Fibroblast of lung (primary cell): Measurements from ENCODE around the gene CHSY1. TPM values are rescaled to one million over a fixed set of nuclear protein-coding genes. Genes with fewer than 3 reads are reported as not detected.
"Not testable (repeated sequence)": the region's sequence is repeated elsewhere in the genome, so short reads cannot be mapped to it uniquely, and the experiment has no call there.

Source experiments
- DNase-seq, 2 donors: peaks; one replicate each; pipeline versions ENCODE4 v3.0.0 to v3.0.0-alpha.2; 2010; ENCODE audit warnings: low read depth in 2 of 2
- H2AFZ ChIP-seq: 2 replicates; pipeline ENCODE4 v1.5.1; 2012; ENCODE audit warnings: low read length, control low read depth, inconsistent platforms
- H3K27ac ChIP-seq: 2 replicates; pipeline ENCODE4 v1.5.1; 2011; ENCODE audit warnings: low read length, control low read depth; ENCODE audit not compliant: insufficient read depth
- H3K27me3 ChIP-seq: 2 replicates; pipeline ENCODE4 v1.5.1; 2011; ENCODE audit warnings: mild to moderate bottlenecking, low read length; ENCODE audit not compliant: control insufficient read depth, insufficient read depth
- H3K36me3 ChIP-seq: 2 replicates; pipeline ENCODE4 v1.5.1; 2011; ENCODE audit warnings: low read length; ENCODE audit not compliant: control insufficient read depth, insufficient read depth
- H3K4me1 ChIP-seq: 2 replicates; pipeline ENCODE4 v1.5.1; 2011; ENCODE audit warnings: low read length; ENCODE audit not compliant: control insufficient read depth, insufficient read depth; ENCODE audit errors: extremely low read depth
- H3K4me2 ChIP-seq: 2 replicates; pipeline ENCODE4 v1.5.1; 2011; ENCODE audit warnings: low read length, control low read depth; ENCODE audit not compliant: insufficient read depth; ENCODE audit errors: extremely low read depth
- H3K4me3 ChIP-seq, 4 experiments: fragments of 200-600 bp in 1 of 4; sonication (generic) in 1 of 4; replicated peaks in 1 of 4; 2 replicates each; pipeline ENCODE4 v1.5.1; 2011 to 2016; ENCODE audit warnings: low read length in 4 of 4, low read depth in 3 of 4, mild to moderate bottlenecking in 3 of 4, control low read depth in 2 of 4, inconsistent platforms in 1 of 4, mixed read lengths in 1 of 4; ENCODE audit not compliant: insufficient read depth in 1 of 4; ENCODE audit errors: control extremely low read depth in 1 of 4
- H3K79me2 ChIP-seq: 2 replicates; pipeline ENCODE4 v1.5.1; 2012; ENCODE audit warnings: mild to moderate bottlenecking, low read length, inconsistent platforms; ENCODE audit not compliant: control insufficient read depth, insufficient read depth
- H3K9ac ChIP-seq: 2 replicates; pipeline ENCODE4 v1.5.1; 2011; ENCODE audit warnings: mild to moderate bottlenecking, low read length, control low read depth; ENCODE audit not compliant: insufficient read depth
- H3K9me3 ChIP-seq: 2 replicates; pipeline ENCODE4 v1.5.1; 2012; ENCODE audit warnings: low read depth, low read length; ENCODE audit not compliant: control insufficient read depth, insufficient read depth
- H4K20me1 ChIP-seq: 2 replicates; pipeline ENCODE4 v1.5.1; 2011; ENCODE audit warnings: low read length; ENCODE audit not compliant: control insufficient read depth, insufficient read depth; ENCODE audit errors: extremely low read depth
- CTCF ChIP-seq, 2 donors: IDR thresholded peaks in 1 of 2; conservative IDR thresholded peaks in 1 of 2; 1 replicate in 1 of 2; 2 replicates in 1 of 2; pipeline ENCODE4 v1.5.1; 2011 to 2012; ENCODE audit warnings: low read length in 2 of 2, control low read depth in 1 of 2, inconsistent platforms in 1 of 2, low read depth in 1 of 2, mild to moderate bottlenecking in 1 of 2
- EZH2 ChIP-seq: IDR thresholded peaks from 2 replicates; pipeline ENCODE4 v1.5.1; 2012; ENCODE audit warnings: low read length, control low read depth, mild to moderate bottlenecking; ENCODE audit errors: missing control alignments
- polyA plus RNA-seq, 2 donors: library from polyadenylated mRNA; depleted of rRNA in 1 of 2; stranded (reverse) in 1 of 2; unstranded in 1 of 2; fragments of >200 nt; gene quantifications; 2 replicates each; pipeline ENCODE4 v1.2.1, GENCODE V29; 2011 to 2012; ENCODE audit warnings: missing spikeins in 1 of 2
- total RNA-seq: library from RNA; depleted of rRNA; stranded (reverse); fragments of >200 nt; gene quantifications from 2 replicates; pipeline ENCODE4 v1.2.1, GENCODE V29; 2014

The CHSY1 gene
- total and polyA plus RNA-seq, 2 donors (not counting 1 experiment from before 2014, with no cell fraction given): 28.6 to 57.0 TPM

GRCh38 chr15:101288905-101289513 is 37.2 kb upstream of the CHSY1 start:
- Histone ChIP-seq H3K27ac (no peak overlapping the region), H3K9ac (no peak overlapping the region), H3K27me3 (no peaks in the 10 kb centered on the region), H3K4me3 (no peak overlapping the region), H3K79me2 (peaks cover 58% of the 10 kb centered on the region), H3K36me3 (peaks cover 6% of the 10 kb centered on the region), H3K4me1 (peaks cover 4% of the 10 kb centered on the region), H4K20me1 (no peaks in the 10 kb centered on the region), H2AFZ (no peak overlapping the region), H3K9me3 (no peaks in the 10 kb centered on the region), H3K4me2 (no peak overlapping the region)
- no peak for TF ChIP-seq EZH2
- TF ChIP-seq CTCF (conservative IDR thresholded peaks at IDR 0.05 in 1 of 2, IDR thresholded peaks at IDR 0.05 in 1 of 2; ENCODE audit: low read depth in 1 of 2, low read length in 2 of 2): peak; percentile 49 to 63
- DNase-seq: peak in 1 of 2 donors; percentile 66

- not testable (repeated sequence) for H4K20me1 ChIP-seq, DNase-seq, H3K27me3 ChIP-seq, H3K36me3 ChIP-seq, H3K4me1 ChIP-seq, H3K4me3 ChIP-seq, H3K9me3 ChIP-seq, H3K9ac ChIP-seq, H3K4me2 ChIP-seq, H3K27ac ChIP-seq, H2AFZ ChIP-seq
- peaks cover 41% of the 10 kb centered on the region for H3K79me2 ChIP-seq
Measured at GRCh38 chr15:101287342-101287741, 35.5 kb upstream of the CHSY1 start.

- Histone ChIP-seq H3K4me3 (no peak overlapping the region), H3K4me1 (no peaks in the 10 kb centered on the region), H2AFZ (no peak overlapping the region), H3K27ac (no peak overlapping the region), H3K4me2 (no peak overlapping the region), H3K36me3 (peaks cover 7% of the 10 kb centered on the region), H4K20me1 (no peaks in the 10 kb centered on the region), H3K79me2 (peaks cover 33% of the 10 kb centered on the region), H3K9ac (no peak overlapping the region), H3K9me3 (no peaks in the 10 kb centered on the region), H3K27me3 (no peaks in the 10 kb centered on the region)
- TF ChIP-seq EZH2 (no peak), CTCF (conservative IDR thresholded peaks at IDR 0.05 in 1 of 2, IDR thresholded peaks at IDR 0.05 in 1 of 2; ENCODE audit: low read depth in 1 of 2, low read length in 2 of 2) (no peak)
- DNase-seq: no peak
Measured at GRCh38 chr15:101286471-101287114, 34.7 kb upstream of the CHSY1 start.
